ENCODE measurements around the gene VPS45.
"Not testable (repeated sequence)": the region's sequence is repeated elsewhere in the genome, so short reads cannot be mapped to it uniquely, and the experiment has no call there.

Gene VPS45

GRCh38 chr1:150134537-150134936 lies 67.0 kb downstream of the VPS45 start:
- no peak for DNase-seq

- not testable (repeated sequence) for DNase-seq
Observed at GRCh38 chr1:150135400-150135799, 67.8 kb downstream of the VPS45 start.

GRCh38 chr1:150138044-150138443 lies 70.5 kb downstream of the VPS45 start:
- no peak for DNase-seq

GRCh38 chr1:150141452-150141851 lies 73.9 kb downstream of the VPS45 start:
- DNase-seq: no peak

- DNase-seq: no peak
Observed at GRCh38 chr1:150142083-150142482, 74.5 kb downstream of the VPS45 start.

GRCh38 chr1:150144606-150145005 lies 77.0 kb downstream of the VPS45 start:
- DNase-seq: peak; percentile 40

GRCh38 chr1:150146016-150146415 lies 78.4 kb downstream of the VPS45 start:
- not testable (repeated sequence) for DNase-seq

- peak; percentile 78 for DNase-seq
Observed at GRCh38 chr1:150146849-150147542, 79.4 kb downstream of the VPS45 start.

- peak; percentile 24 for DNase-seq
Observed at GRCh38 chr1:150148837-150149270, 81.3 kb downstream of the VPS45 start.

GRCh38 chr1:150149271-150150132 lies 81.9 kb downstream of the VPS45 start, which contains the start of gene PLEKHO1:
Gene PLEKHO1, plus strand, starts transcription at chr1:150149916. Its CDS starts 342 bp downstream, at chr1:150150258.
- peak; percentile 75 for DNase-seq

GRCh38 chr1:150150133-150151021 lies 82.8 kb downstream of the VPS45 start:
- peak; percentile 32 for DNase-seq

- DNase-seq: peak; percentile 75
Observed at GRCh38 chr1:150151291-150152181, 84.0 kb downstream of the VPS45 start.

GRCh38 chr1:150152182-150152536 lies 84.6 kb downstream of the VPS45 start:
- DNase-seq: no peak

- DNase-seq: no peak
Observed at GRCh38 chr1:150152772-150153456, 85.3 kb downstream of the VPS45 start.

GRCh38 chr1:150154143-150154542 lies 86.6 kb downstream of the VPS45 start:
- no peak for DNase-seq

GRCh38 chr1:150155413-150156071 lies 88.0 kb downstream of the VPS45 start:
- no peak for DNase-seq

- DNase-seq: no peak
Observed at GRCh38 chr1:150156868-150157603, 89.5 kb downstream of the VPS45 start.

- peak; percentile 72 for DNase-seq
Observed at GRCh38 chr1:150159550-150159949, 92.0 kb downstream of the VPS45 start.

- no peak for DNase-seq
Observed at GRCh38 chr1:150160964-150161621, 93.5 kb downstream of the VPS45 start.
